Peyer's patch (tissue), 4 donors: ENCODE measurements around the gene ZDHHC22.

ENCODE experiments used
- CTCF ChIP-seq, 6 experiments: fragments of 450-650 bp in 4 of 6; fragments of 200-600 bp in 2 of 6; sonication (generic) in 1 of 6; IDR thresholded peaks; one replicate each; pipeline ENCODE4 v1.5.1; 2017 to 2019; ENCODE audit warnings: antibody characterized with exemption in 6 of 6, mild to moderate bottlenecking in 3 of 6, moderate library complexity in 1 of 6
- POLR2A ChIP-seq, 2 donors: fragments of 450-650 bp; IDR thresholded peaks; one replicate each; pipeline ENCODE4 v1.5.1; 2017; ENCODE audit warnings: antibody characterized with exemption in 2 of 2, mild to moderate bottlenecking in 2 of 2, moderate library complexity in 2 of 2

- TF ChIP-seq CTCF (IDR thresholded peaks at IDR 0.05) (no peak), POLR2A (IDR thresholded peaks at IDR 0.05) (no peak)
These were observed 36.1 kb upstream of the ZDHHC22 start for GRCh38 chr14:77177702-77178101.
